Activated CD4-positive, alpha-beta T cell treated with anti-CD3 and anti-CD28 coated beads for 1 hour (primary cell): Measurements from ENCODE around the gene HCFC1.

ENCODE experiments used
- DNase-seq: peaks from one replicate; pipeline ENCODE4 v3.0.0-alpha.2; 2020

HCFC1 gene

DNA sequence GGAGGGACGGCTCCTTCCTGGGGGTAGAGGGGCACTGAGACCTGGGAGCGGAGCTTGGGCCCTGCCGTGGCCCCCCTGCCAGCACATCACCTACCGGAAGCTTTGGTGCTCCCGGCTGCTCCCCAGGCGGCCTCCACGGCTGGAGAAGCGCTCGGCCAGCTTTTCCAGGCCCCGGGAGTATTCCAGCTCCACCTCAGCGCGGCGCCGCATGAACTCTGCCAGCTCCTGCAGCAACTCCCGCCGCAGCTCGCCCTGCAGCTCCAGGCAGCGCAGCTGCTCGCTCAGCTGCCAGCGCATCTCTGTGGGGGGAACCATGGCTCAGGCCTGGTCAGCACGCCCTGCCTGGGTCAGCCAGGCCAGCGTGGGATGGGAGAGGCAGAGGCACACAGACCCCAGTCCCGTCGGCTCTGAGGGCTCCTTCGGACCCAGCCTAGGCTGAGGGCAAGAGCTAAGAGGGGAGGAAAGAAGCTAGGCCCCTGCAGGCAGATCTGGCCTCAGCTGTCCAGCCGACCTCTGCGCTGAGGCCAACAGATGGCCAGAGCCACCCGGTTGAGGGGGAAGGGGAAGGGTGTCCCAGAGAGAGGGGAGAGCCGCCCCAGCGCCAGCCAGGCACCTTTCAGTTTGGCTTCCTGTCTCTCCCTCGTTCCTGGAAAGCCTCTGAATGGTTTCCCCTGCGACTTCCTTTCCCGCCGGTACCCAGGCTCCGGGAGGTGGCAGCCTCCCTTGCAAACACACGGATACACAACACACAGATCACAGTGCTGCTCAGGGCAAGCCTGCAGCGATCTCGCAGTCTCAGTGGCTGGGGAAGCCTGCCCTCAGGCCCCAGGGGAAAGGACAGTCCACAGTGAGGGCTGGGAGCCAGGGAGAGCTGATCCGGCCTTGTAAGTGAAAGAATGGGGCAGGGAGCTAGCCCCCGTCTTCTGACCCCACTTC is 49.8 kb downstream of the HCFC1 start:
- no peak for DNase-seq

DNA sequence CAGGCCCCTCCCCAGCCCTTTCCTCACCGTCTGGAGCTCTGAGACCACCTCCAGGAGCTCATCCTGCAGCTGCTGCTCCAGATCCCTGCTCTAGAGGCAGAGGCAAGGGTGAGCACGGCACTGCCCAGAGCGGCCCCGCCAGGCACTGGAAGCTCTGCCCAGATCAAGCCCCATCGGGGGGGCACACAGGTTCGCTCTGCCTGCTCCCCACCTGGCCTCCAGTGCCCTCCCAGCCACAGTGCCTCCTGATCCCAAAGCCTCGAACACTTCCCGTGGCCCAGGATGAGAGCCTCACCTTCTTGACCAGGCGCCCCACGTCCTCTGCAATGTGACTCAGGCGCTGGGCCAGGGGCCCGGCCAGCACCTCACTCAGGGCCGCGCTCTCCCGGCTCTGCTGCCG is 50.5 kb downstream of the HCFC1 start:
- DNase-seq, result no peak

DNA sequence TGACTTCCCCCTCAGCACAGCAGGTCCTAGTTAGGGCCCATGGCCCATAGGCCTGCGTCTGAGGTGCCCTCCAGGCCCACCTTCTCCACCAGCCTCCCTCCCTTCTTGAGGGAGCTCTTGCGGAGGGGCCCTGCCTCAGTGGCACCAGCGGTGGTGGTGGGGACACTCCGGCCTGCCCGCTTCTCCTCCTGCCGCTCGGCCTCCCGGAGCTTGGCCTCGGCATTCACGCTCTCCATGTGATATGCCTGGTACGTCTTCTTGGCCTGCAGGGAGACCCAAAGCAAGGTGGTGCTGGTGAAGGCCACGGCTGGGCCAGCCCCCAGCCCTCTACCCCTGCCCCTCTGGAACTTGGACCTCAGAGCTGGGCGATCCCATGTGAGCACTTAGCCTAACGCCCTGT is 51.1 kb downstream of the HCFC1 start:
- DNase-seq, result no peak

DNA sequence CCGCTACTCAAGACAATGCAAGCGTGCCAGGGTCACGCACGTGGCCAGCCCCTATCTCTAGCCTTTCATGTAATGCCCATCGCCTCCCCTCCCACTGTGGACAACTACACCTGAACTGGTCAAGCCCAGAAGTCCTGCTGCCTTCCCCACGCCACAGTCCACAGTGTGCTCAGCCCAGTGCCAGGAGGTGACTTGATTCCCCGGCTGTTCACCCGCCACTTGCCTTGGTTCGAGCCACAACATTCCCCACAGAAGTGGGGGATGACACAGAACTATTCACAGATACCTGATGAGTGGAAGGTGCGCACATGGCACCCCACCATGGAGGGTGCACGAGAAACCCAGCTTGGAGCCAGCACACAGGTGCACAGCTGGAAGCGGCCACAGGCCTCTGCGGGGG is 52.3 kb downstream of the HCFC1 start:
- DNase-seq, result no peak

DNA sequence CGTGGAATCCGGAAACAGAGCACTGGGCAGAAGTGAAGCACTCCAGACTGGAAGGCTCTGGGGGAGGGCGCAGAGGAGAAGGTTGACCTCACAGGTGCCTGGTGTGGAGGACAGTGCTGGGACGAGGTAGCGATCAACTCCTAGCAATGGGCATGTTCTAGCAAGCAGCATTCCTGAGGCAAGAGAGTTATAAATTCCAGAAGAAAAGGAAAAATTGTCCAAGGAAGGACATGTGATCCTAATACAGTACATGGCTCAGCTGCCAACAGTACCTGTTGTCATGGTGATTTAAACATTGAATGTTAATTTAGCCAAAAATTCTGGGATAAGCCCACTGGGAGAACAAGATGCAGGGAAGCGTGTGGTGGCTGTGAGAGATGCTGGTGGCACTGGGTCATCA is 53.7 kb downstream of the HCFC1 start:
- DNase-seq, result no peak

DNA sequence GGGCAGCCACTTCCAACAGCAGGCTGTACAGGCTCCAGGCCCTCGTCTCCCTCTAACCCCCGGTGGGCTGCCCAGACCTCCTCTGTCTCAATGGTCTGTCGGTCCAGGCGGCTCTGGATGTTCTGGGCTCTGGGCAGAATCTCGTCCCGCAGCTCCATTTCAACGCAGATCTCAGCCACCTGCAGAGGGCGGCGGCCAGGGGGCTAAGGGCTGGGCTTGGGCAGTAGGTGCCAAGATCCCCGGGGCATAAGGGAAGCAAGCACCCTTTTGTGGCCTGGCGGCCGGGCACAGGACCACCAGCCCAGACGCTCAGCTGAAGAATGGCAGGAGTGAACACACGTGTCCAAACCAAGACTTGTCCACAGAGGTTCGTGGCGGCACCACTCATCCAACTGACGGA is 57.9 kb downstream of the HCFC1 start:
- DNase-seq, result no peak

DNA sequence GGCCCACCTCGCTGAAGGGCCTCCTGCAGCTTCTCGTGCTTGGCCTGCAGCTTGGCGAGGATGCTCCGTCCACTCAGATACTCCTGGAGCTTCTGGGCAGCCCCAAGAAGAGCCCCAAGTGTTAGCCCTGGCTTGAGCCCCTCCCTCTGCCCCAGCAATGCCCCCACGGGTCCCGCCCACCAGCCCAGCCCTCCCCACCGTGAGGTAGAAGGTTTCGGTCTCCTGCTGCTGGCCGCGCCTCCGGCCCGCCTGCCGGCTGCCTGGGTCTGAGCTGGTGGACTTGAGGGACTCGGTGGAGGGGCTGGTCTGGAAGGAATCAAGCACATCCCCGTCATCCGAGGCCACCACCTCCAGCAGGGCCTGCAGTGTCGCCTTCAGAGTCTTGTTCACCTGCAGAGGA is 58.4 kb downstream of the HCFC1 start:
- DNase-seq, result no peak

DNA sequence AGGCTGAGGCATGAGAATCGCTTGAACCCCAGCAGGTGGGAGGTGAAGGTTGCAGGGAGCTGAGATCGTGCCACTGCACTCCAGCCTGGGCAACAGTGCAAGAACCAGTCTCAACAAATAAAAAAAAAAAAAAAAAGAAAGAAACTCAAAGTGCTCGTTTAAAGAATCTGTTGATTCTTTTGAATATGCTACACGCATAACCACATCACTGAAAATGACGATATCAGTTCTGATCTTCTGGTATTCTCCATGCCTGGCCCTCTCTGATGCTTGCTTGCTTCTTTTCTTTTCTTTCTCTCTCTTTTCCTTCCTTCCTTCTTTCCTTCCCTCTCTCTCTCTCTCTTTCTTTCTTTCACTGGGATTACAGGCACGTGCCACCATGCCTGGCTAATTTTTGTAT is 59.8 kb downstream of the HCFC1 start:
- no peak for DNase-seq

DNA sequence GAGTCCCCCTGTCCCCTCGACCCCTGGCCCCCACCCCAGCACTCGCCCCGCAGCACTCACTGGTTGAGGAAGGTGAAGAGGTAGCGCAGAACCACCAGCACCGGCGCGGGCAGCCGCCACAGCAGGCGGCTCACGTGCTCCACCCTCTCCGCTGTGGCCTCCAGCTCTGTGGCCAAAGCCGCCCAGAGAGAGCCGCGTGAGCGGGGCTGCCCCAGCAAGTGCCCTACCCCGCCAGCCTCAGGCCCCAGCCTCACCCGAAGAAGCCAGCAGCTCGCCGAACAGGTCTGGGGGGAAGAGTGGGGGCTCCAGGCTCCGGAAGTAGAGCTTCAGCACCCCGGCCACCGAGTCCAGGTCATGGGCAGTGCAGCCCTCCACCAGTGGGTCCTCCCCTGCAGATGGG is 61.2 kb downstream of the HCFC1 start:
- no peak for DNase-seq

DNA sequence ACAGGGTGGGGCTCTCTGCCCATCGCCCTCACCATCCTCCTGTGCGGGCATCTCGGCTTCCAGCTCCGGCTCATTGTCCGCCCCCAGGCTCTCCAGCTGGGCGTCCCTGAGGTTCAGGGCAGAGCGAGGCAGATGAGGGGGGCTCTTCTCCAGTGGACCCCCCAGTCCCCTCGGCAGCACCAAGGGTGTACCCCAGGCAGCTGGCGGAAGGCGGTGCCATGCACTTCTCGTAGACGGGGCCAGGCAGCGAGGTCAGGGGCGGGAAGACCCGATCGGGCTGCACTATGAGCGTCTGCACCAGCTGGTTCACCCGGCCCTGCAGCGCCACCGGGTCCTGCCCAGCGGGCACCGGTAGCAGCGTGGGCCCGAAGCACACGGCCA is 61.6 kb downstream of the HCFC1 start:
- no peak for DNase-seq

DNA sequence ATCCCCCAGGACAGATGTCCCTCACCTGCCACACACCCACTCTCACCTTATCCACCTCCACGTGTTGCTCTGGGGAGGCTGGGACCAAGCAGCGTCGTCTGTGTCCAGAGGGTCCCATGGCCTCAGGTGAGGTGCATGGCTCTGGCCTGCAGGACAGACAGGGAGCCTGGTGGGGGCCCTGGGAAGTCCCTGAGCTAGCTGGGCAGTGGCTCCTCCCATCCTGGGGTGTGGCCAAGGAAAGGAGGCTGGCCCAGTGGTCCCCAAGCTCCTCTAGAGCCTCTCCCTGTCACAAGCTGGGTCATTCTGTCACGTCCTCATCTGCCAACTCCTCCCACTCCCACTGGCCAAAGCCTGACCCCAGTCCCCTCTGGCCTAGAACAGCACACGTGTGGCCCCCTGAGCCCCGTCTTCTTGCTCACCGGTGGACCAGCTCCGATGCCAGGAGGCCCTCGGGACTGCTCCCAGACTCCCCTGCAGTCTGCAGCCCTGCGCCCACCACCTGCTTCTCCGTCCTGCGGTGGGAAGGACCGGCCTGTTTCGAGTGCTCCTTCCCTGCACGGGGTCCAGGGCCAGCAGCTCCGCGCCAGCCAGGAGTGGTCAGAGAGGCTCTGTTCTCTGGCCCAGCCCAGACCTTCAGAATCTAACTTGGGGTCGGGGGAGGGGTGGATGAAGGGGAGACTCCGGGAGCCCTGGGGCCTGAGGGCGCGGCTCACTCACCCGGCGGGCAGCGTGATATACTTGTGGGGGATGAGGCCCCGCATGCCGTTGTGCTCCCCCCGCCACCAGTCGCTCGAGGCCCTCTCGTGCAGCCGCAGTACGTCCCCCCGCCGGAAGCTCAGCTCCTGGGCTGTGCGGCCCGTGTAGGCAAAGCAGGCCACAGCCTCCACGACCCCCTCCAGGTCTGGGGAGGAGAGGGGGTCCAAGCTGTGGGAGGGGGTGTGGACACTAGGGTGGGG is 62.3 kb downstream of the HCFC1 start:
- no peak for DNase-seq

DNA sequence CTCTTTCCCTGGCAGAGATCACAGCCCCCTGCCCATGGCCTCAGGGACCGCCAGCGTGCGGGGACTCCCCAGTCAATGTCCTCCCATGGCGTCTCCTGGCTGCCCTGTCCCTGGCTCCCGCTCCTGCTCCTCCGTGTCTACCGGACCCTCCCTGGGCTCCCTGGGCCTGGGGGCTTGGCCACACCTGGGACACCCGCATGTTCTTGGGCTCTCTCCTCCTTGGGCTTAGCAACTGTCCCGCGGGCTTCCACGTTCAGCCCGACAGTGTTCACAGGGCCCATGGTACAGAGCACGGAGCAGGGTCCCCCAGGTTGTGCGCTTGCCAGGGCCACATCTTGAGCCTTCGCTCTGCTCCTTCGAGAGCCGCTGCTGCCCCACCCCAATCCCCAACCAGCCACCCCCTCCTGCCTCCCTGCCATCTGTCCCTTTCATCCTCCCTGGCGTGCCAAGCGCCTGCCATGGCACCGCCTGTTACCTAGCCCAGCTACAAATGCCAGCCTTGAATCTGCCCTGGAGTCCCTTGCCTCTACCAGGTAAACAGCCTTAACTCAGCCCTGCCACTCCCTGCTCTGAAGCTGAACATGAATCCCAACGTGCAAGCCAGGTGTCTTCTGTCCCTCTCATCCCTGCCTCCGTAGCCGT is 63.3 kb downstream of the HCFC1 start:
- no peak for DNase-seq

DNA sequence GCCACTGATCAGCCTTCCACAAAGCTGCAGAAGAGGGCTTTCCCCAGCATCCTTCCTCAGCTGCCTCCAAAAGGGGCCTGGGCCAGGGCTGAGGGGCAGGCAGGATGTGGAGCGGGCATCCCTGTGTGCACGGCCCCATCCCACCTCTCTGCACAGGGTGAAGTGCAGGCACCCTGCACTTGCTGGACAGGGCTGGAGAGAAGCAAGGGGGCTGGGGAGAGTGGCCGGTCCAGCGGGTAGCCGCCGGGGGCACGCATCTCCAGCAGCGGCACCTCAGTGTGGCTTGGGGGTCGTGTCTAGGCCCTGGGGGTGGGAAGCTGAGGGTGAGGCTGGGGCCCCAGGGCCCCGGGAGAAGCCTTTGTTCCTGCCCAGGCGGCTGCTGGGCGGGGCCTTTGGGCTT is 64.2 kb downstream of the HCFC1 start:
- DNase-seq, result no peak

DNA sequence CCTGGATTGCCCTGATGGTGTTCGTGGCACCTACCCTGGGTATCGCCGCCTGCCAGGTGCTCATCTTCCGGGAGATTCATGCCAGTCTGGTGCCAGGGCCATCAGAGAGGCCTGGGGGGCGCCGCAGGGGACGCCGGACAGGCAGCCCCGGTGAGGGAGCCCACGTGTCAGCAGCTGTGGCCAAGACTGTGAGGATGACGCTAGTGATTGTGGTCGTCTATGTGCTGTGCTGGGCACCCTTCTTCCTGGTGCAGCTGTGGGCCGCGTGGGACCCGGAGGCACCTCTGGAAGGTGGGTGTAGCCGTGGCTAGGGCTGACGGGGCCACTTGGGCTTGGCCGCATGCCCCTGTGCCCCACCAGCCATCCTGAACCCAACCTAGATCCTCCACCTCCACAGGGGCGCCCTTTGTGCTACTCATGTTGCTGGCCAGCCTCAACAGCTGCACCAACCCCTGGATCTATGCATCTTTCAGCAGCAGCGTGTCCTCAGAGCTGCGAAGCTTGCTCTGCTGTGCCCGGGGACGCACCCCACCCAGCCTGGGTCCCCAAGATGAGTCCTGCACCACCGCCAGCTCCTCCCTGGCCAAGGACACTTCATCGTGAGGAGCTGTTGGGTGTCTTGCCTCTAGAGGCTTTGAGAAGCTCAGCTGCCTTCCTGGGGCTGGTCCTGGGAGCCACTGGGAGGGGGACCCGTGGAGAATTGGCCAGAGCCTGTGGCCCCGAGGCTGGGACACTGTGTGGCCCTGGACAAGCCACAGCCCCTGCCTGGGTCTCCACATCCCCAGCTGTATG is 65.3 kb downstream of the HCFC1 start:
- DNase-seq, result no peak

DNA sequence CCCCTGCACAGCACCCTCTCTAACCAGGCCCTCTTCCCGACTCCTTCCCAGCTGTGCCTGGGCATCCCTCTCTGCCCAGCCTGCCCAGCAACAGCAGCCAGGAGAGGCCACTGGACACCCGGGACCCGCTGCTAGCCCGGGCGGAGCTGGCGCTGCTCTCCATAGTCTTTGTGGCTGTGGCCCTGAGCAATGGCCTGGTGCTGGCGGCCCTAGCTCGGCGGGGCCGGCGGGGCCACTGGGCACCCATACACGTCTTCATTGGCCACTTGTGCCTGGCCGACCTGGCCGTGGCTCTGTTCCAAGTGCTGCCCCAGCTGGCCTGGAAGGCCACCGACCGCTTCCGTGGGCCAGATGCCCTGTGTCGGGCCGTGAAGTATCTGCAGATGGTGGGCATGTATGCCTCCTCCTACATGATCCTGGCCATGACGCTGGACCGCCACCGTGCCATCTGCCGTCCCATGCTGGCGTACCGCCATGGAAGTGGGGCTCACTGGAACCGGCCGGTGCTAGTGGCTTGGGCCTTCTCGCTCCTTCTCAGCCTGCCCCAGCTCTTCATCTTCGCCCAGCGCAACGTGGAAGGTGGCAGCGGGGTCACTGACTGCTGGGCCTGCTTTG is 66.0 kb downstream of the HCFC1 start:
- no peak for DNase-seq

DNA sequence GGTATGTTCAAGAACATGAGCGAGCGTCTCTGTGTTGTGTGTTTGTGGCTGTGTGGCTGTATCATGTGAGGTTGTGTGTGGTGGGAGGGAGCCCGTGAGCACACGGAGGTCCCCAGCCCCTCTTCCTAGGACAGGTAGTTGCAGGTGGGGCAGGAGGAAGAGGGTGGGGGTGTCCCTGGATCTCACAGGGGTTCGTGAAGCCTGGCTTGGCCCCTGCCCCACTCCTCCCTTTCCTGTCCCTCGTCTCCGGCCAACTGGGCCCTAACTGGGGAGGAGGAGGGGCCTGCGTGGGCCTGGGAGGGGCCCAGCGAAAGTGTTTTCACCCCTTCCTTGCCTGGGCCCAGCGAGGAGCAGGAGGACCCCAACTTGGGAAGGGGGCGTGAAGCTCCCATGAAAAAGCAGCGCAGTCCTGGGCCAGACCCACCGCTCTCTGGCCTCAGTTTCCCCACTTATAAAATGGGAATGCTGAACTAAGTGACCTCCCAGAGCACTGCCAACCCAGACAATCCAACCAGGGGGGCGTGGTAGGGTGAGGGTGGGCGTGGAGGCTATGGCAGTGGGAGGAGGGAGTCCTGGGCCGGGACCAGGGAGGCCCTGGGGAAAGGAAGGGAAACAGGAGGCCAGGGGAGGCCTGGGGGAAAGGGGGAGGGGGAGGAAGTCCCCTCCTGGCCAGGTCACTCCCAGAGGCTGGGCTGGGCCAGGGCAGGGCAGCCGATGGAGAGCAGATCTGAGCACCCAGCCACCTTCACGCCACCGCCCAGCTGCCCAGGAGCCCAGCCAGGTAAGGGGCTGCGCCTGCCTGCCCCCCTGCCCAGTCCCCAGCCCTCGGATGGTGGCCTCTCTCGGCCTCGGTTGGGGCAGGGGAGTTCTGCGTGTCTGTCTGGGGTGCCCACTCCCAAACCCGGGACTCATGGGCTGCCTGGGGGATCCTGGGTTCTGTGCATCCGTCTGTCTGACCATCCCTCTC is 67.3 kb downstream of the HCFC1 start, which contains the start of gene AVPR2:
Gene AVPR2 (plus strand): TSS at position 683 of the 967 bp plus-strand sequence. CDS start 473 bp downstream, outside the sequence.
- no peak for DNase-seq

DNA sequence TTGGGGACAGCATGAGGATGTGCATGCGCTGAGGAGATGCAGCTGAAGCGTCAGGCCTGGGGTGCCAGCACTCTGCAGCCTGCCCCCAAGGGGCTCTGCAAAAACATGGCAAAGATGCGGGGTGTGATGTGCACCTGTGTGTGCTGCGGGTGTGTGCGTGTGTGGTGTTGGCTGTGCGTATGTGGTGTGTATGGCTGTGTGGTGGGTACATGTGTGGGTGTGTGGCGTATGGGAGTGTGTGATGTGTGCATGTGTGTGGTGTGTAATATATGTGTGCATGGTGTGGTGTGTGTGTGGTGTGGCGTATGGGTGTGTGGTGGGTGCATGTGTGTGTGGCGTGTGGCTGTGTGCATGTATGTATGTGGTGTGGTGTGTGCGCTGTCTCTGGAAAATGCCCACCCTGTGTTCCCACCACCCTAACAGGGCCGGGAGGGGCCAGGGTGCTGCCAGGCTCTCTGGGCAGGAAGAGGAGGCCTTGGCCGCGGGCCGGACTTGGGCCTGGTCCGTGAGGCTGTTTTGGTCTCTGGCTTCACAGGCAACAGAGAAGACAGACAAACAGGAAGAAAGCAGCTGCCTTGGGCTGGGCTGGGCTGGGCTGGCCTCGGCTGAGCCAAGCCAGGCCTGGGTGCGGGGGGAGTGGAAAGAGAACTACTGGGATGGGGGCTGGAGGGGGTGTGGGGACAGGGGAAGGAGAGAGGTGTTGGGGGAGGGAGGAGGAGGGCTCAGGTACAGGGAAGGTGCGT is 68.2 kb downstream of the HCFC1 start:
- no peak for DNase-seq

DNA sequence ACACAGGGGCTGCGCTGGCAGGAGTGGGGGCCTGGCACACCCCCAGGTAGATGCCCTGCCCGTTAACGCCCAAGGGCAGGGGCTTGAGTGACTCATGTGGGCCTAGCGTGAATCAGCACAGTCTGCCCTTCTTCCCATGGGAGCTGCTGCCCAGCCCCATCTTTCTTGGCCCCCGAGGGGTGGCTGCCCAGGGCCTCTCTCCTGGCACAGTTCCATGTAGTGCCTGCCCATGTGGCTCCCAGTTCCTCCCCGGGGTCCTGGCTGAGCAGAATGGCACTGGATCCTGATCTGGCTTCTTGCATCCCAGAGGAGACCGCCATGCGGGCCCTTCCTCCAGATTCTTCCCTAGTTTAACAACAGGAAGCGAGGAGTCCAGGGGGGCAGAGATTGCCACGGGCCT is 69.2 kb downstream of the HCFC1 start:
- no peak for DNase-seq

DNA sequence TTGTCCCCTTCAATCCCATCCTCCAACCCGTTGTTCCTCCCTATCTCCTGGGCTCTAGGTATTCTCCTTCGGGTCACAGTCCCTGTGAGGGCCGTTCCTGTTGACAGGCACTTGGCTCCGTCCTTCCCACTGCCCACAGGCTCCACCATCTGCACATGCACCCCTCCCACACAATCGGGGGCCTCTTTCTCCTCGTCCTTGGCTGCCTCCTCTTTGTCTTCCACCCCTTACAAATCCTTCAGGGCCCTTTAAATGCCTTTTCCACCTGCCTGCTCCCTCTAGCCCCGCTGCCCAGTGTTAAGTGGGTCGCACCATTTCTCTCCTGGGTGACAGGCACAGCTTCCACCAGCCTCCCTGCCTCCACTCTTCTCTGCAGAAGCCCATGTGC is 69.9 kb downstream of the HCFC1 start:
- DNase-seq, result no peak
